ENCODE data around the gene CKAP5. TPM values are rescaled to one million over a fixed set of nuclear protein-coding genes. Genes with fewer than 3 reads are reported as not detected.

CKAP5 gene
- total RNA-seq, 3 donors from 2014 or later (not counting 1 experiment from before 2014, with no cell fraction given) = 39.1 to 63.7 (median 46.3) TPM

DNA sequence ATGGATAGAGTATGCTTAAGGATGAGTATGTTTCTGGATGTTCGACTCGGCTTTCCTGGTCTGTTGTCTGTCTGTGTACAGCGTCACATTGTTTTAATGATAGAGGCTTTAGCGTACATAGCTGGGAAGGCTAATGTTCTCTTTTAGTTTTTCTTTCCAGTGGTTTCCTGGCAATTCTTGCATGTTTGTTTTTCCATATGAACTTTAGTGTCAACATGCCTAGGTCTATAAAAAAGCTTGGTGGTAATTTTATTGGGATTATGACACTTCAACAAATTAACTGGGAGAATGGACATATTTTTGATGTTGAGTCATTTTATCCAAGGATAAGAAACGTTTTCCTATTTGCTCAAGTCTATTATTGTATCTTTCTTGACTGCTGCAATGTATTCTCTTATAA, 109.5 kb downstream of the CKAP5 start:
- no peaks in the 10 kb centered on the region for H3K4me1 Mint-ChIP-seq
- no peaks in the 10 kb centered on the region for H3K36me3 Mint-ChIP-seq
- WGBS (ENCODE audit: insufficient coverage) = 98% methylated on average over 4 of the region's 5 CpGs
- H3K36me3 ChIP-seq (ENCODE audit: control insufficient read depth, insufficient read depth, low read length) = peaks cover 2% of the 10 kb centered on the region
- H3K9me3 Mint-ChIP-seq = no peaks in the 10 kb centered on the region
- no peak overlapping the region for H3K27ac ChIP-seq (ENCODE audit: low read length)
- no peak overlapping the region for H3K4me3 ChIP-seq (ENCODE audit: low read length)
- intact Hi-C loops (cut with micrococcal nuclease) = no loop called here
- DNase-seq = no peak
- no peak overlapping the region for H3K4me3 Mint-ChIP-seq
- no peak for ATAC-seq
- no peaks in the 10 kb centered on the region for H3K27me3 ChIP-seq (ENCODE audit: control insufficient read depth, insufficient read depth, low read length)
- TF ChIP-seq, protein P1, sequence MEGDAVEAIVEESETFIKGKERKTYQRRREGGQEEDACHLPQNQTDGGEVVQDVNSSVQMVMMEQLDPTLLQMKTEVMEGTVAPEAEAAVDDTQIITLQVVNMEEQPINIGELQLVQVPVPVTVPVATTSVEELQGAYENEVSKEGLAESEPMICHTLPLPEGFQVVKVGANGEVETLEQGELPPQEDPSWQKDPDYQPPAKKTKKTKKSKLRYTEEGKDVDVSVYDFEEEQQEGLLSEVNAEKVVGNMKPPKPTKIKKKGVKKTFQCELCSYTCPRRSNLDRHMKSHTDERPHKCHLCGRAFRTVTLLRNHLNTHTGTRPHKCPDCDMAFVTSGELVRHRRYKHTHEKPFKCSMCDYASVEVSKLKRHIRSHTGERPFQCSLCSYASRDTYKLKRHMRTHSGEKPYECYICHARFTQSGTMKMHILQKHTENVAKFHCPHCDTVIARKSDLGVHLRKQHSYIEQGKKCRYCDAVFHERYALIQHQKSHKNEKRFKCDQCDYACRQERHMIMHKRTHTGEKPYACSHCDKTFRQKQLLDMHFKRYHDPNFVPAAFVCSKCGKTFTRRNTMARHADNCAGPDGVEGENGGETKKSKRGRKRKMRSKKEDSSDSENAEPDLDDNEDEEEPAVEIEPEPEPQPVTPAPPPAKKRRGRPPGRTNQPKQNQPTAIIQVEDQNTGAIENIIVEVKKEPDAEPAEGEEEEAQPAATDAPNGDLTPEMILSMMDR (IDR thresholded peaks at IDR 0.05) = no peak
- no peaks in the 10 kb centered on the region for H3K4me1 ChIP-seq (ENCODE audit: control insufficient read depth, insufficient read depth, low read length)
- no peaks in the 10 kb centered on the region for H3K27me3 Mint-ChIP-seq (ENCODE audit: low read depth in 2 of 2)
- H3K27ac Mint-ChIP-seq = no peak overlapping the region
- no peaks in the 10 kb centered on the region for H3K9me3 ChIP-seq (ENCODE audit: control insufficient read depth, insufficient read depth, low read length)

DNA sequence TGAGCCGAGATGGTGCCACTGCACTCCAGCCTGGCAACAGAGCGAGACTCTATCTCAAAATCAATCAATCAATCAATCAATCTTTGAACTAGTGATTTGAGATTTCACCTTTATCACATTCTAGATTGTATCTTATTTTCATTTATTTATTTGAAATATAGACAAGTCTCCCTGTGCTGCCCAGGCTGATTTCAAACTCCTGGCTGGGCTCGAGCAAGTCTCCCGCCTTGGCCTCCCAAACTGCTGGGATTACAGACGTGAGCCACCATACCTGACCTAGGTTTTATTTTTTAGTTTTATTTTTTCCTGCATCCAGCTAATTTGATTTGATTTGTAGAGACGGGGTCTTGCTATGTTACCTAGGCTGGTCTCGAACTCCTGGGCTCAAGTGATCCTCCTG, 109.9 kb downstream of the CKAP5 start:
- no peaks in the 10 kb centered on the region for H3K4me1 Mint-ChIP-seq

DNA sequence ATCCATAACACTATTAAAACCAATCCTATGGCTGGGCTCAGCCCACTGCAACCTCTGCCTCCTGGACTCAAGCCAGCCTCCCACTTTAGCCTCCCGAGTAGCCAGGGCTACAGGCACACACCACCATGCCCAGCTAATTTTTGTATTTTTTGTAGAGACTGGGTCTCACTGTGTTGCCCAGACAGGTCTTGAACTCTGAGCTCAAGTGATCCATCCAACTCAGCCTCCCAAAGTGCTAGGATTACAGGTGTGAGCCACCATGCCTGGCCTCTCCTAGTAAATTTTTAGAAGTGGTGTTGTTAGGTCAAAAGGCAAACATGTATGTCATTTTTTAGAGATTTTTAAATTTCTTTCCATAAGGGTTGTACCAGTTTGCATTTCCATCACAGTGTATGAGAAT, 112.8 kb downstream of the CKAP5 start:
- no peaks in the 10 kb centered on the region for H3K4me1 ChIP-seq (ENCODE audit: control insufficient read depth, insufficient read depth, low read length)
- DNase-seq = no peak
- no peaks in the 10 kb centered on the region for H3K4me1 Mint-ChIP-seq
- H3K36me3 ChIP-seq (ENCODE audit: control insufficient read depth, insufficient read depth, low read length) = no peaks in the 10 kb centered on the region
- H3K27ac Mint-ChIP-seq = no peak overlapping the region
- H3K9me3 Mint-ChIP-seq = no peaks in the 10 kb centered on the region
- no peaks in the 10 kb centered on the region for H3K36me3 Mint-ChIP-seq
- 89% methylated on average over 1 of the region's 1 CpG for WGBS (ENCODE audit: insufficient coverage)
- TF ChIP-seq, protein P1 (IDR thresholded peaks at IDR 0.05) = no peak
- no peaks in the 10 kb centered on the region for H3K27me3 Mint-ChIP-seq (ENCODE audit: low read depth in 2 of 2)
- no peak overlapping the region for H3K4me3 ChIP-seq (ENCODE audit: low read length)
- intact Hi-C loops (cut with micrococcal nuclease) = no loop called here
- no peak overlapping the region for H3K4me3 Mint-ChIP-seq
- ATAC-seq = no peak
- H3K27ac ChIP-seq (ENCODE audit: low read length) = no peak overlapping the region
- no peaks in the 10 kb centered on the region for H3K9me3 ChIP-seq (ENCODE audit: control insufficient read depth, insufficient read depth, low read length)
- H3K27me3 ChIP-seq (ENCODE audit: control insufficient read depth, insufficient read depth, low read length) = no peaks in the 10 kb centered on the region

More for the DNA sequence above, 109.9 kb downstream of the CKAP5 start:
- TF ChIP-seq, protein P1 (IDR thresholded peaks at IDR 0.05) = no peak
- Mint-ChIP-seq H3K27ac (no peak overlapping the region), H3K9me3 (no peaks in the 10 kb centered on the region), H3K4me3 (no peak overlapping the region), H3K27me3 (ENCODE audit: low read depth in 2 of 2) (no peaks in the 10 kb centered on the region), H3K36me3 (no peaks in the 10 kb centered on the region)
- Histone ChIP-seq H3K4me1 (ENCODE audit: control insufficient read depth, insufficient read depth, low read length) (no peaks in the 10 kb centered on the region), H3K4me3 (ENCODE audit: low read length) (no peak overlapping the region), H3K9me3 (ENCODE audit: control insufficient read depth, insufficient read depth, low read length) (no peaks in the 10 kb centered on the region), H3K36me3 (ENCODE audit: control insufficient read depth, insufficient read depth, low read length) (no peaks in the 10 kb centered on the region), H3K27me3 (ENCODE audit: control insufficient read depth, insufficient read depth, low read length) (no peaks in the 10 kb centered on the region), H3K27ac (ENCODE audit: low read length) (no peak overlapping the region)
- intact Hi-C loops (cut with micrococcal nuclease) = no loop called here
- ATAC-seq = no peak
- WGBS (ENCODE audit: insufficient coverage) = 84% methylated on average over 5 of the region's 7 CpGs
- DNase-seq = no peak

DNA sequence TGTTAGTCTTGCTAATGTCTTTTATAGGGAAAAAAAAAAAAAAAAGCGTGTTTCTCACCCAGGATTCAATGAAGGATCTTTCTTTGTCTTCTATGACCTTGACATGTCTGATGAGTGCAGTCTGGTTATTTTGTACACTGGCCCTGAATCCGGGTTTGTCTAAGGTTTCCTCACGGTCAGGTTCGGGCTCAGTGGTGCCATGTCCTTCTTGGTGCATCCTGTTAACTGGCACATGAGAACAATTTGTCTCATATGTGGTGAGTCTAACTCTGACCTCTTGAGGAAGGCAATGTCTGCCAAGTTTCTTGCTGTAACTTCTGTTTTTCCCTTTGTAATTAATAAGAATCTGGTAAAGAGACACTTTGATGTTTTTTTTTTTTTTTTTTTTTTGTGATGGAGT, 114.5 kb downstream of the CKAP5 start:
- no peaks in the 10 kb centered on the region for H3K27me3 Mint-ChIP-seq (ENCODE audit: low read depth in 2 of 2)
- H3K36me3 Mint-ChIP-seq = no peaks in the 10 kb centered on the region
- Histone ChIP-seq H3K4me3 (ENCODE audit: low read length) (no peak overlapping the region), H3K4me1 (ENCODE audit: control insufficient read depth, insufficient read depth, low read length) (no peaks in the 10 kb centered on the region), H3K27me3 (ENCODE audit: control insufficient read depth, insufficient read depth, low read length) (no peaks in the 10 kb centered on the region), H3K9me3 (ENCODE audit: control insufficient read depth, insufficient read depth, low read length) (no peaks in the 10 kb centered on the region), H3K27ac (ENCODE audit: low read length) (no peak overlapping the region), H3K36me3 (ENCODE audit: control insufficient read depth, insufficient read depth, low read length) (no peaks in the 10 kb centered on the region)
- H3K9me3 Mint-ChIP-seq = no peaks in the 10 kb centered on the region
- H3K27ac Mint-ChIP-seq = no peak overlapping the region
- WGBS (ENCODE audit: insufficient coverage) = 82% methylated on average over 3 of the region's 4 CpGs
- DNase-seq (no peak), ATAC-seq (no peak)
- no peaks in the 10 kb centered on the region for H3K4me1 Mint-ChIP-seq
- no peak overlapping the region for H3K4me3 Mint-ChIP-seq
- TF ChIP-seq, protein P1 (IDR thresholded peaks at IDR 0.05) = no peak
- intact Hi-C loops (cut with micrococcal nuclease) = no loop called here

Measured in natural killer cell (primary cell).